T-cell (primary cell): Measurements from ENCODE around the gene SPAG5. TPM values are rescaled to one million over a fixed set of nuclear protein-coding genes. Genes with fewer than 3 reads are reported as not detected.

Experiments used
- ATAC-seq, 4 experiments: fragments of 200-7000 bp in 3 of 4; fragments of 150-1000 bp in 1 of 4; cut with Tn5 transposase; replicated peaks in 1 of 4; 1 replicate in 3 of 4; 2 replicates in 1 of 4; pipeline ENCODE4 v1.10.0; 2021; ENCODE audit warnings: moderate library complexity in 3 of 4, mild to moderate bottlenecking in 2 of 4, moderate number of reproducible peaks in 1 of 4
- CTCF ChIA-PET, 2 donors: fragments of 300-600 bp; sonication (Branson Sonifier 250); formaldehyde crosslinking; loops; one replicate each; lab custom pipeline; 2022; ENCODE audit warnings: antibody characterized with exemption in 2 of 2; lab: Charles Lee
- POLR2A ChIA-PET, 2 donors: fragments of 300-600 bp; sonication (Branson Sonifier 250); formaldehyde crosslinking; loops; one replicate each; lab custom pipeline; 2022; ENCODE audit warnings: antibody characterized with exemption in 2 of 2; lab: Charles Lee
- DNase-seq, 35 experiments: peaks; one replicate each; pipeline versions ENCODE4 v3.0.0 to v3.0.0-alpha.2; 2013 to 2023
- H3K27ac ChIP-seq: one replicate; pipeline ENCODE4 v1.5.1; 2013; ENCODE audit warnings: low read length
- H3K27me3 ChIP-seq, 2 experiments: replicated peaks in 1 of 2; 1 replicate in 1 of 2; 2 replicates in 1 of 2; pipeline versions ENCODE4 v1.6.1 to v1.7.0; 2013; ENCODE audit warnings: low read length in 1 of 2, mixed read lengths in 1 of 2; ENCODE audit not compliant: control insufficient read depth in 2 of 2, insufficient read depth in 2 of 2; ENCODE audit errors: extremely low read depth in 1 of 2
- H3K36me3 ChIP-seq, 2 donors: 1 replicate in 1 of 2; 2 replicates in 1 of 2; pipeline versions ENCODE4 v1.6.1 to v1.7.0; 2013; ENCODE audit warnings: low read length in 1 of 2; ENCODE audit not compliant: control insufficient read depth in 2 of 2, insufficient read depth in 1 of 2; ENCODE audit errors: extremely low read depth in 1 of 2
- H3K4me1 ChIP-seq, 2 experiments: 1 replicate in 1 of 2; 2 replicates in 1 of 2; pipeline versions ENCODE4 v1.6.1 to v1.7.0; 2013; ENCODE audit warnings: low read length in 2 of 2, mixed read lengths in 1 of 2; ENCODE audit not compliant: insufficient read depth in 2 of 2, control insufficient read depth in 1 of 2; ENCODE audit errors: extremely low read depth in 1 of 2
- H3K4me3 ChIP-seq, 2 donors: 1 replicate in 1 of 2; 2 replicates in 1 of 2; pipeline versions ENCODE4 v1.5.1 to v1.7.0; 2013; ENCODE audit warnings: mild to moderate bottlenecking in 2 of 2, low read length in 1 of 2, moderate library complexity in 1 of 2; ENCODE audit not compliant: control insufficient read depth in 1 of 2; ENCODE audit errors: extremely low read depth in 1 of 2
- H3K9me3 ChIP-seq: 2 replicates; pipeline ENCODE4 v1.7.0; 2013
- H3K27ac Mint-ChIP-seq, 2 donors: one replicate each; pipeline ENCODE4 v1.8.0; 2020 to 2021; ENCODE audit warnings: mild to moderate bottlenecking in 2 of 2, mixed read lengths in 2 of 2
- H3K27me3 Mint-ChIP-seq, 2 donors: one replicate each; pipeline ENCODE4 v1.8.0; 2021 to 2022; ENCODE audit warnings: mixed read lengths in 2 of 2
- H3K36me3 Mint-ChIP-seq: one replicate; pipeline ENCODE4 v1.8.0; 2021; ENCODE audit warnings: mixed read lengths
- H3K4me1 Mint-ChIP-seq, 3 donors: one replicate each; pipeline ENCODE4 v1.8.0; 2020 to 2022; ENCODE audit warnings: mixed read lengths in 3 of 3, mild to moderate bottlenecking in 1 of 3
- H3K4me3 Mint-ChIP-seq, 3 donors: one replicate each; pipeline ENCODE4 v1.8.0; 2020 to 2022; ENCODE audit warnings: mild to moderate bottlenecking in 3 of 3, mixed read lengths in 3 of 3, moderate library complexity in 3 of 3
- H3K9me3 Mint-ChIP-seq, 3 donors: one replicate each; pipeline ENCODE4 v1.8.0; 2020 to 2022; ENCODE audit warnings: mixed read lengths in 3 of 3
- WGBS: methylation state at CpG from one replicate; pipeline ENCODE4 v1.1.5; 2013; ENCODE audit warnings: missing lambda C conversion rate; ENCODE audit not compliant: insufficient coverage; 5-methylcytosine and 5-hydroxymethylcytosine counted together
- total RNA-seq, 35 experiments: library from RNA in 6 of 35; stranded (reverse) in 6 of 35; fragments of 120-200 nt in 1 of 35; gene quantifications; one replicate each; pipeline versions ENCODE4 v1.2.1 to v1.2.4 and lab custom pipeline; 2013 to 2026

The SPAG5 gene
- total RNA-seq, 5 donors from 2014 or later (not counting 1 experiment from before 2014, with no cell fraction given): 7.7 to 26.5 (median 10.3) TPM

DNA sequence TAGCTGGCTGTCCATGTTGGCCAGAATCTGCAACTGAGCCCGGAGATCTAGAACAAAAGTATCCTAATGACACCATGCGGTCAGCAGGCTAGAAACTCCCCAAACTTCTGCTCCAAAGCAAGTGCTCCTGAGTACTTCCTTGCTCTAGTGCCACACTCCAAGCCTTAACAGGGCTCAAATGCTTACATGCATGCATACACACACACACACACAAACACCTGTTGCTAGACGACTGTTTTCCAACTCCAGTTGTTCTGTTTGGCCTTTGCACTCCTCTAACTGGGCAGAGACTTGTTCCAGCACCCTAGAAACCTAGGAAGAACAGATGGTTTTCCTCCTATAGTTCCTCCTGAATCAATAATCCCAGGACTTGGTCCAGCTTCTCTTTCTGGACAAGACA, 14.4 kb downstream of the SPAG5 start:
- no peaks in the 10 kb centered on the region for H3K27me3 Mint-ChIP-seq
- WGBS: 100% methylated on average over 3 of the region's 3 CpGs
- no peaks in the 10 kb centered on the region for H3K4me1 ChIP-seq
- H3K27ac ChIP-seq: no peak overlapping the region
- no peak for DNase-seq
- no peaks in the 10 kb centered on the region for H3K4me1 Mint-ChIP-seq
- H3K36me3 Mint-ChIP-seq: peaks cover 16% of the 10 kb centered on the region
- no peaks in the 10 kb centered on the region for H3K27me3 ChIP-seq
- POLR2A ChIA-PET: no interaction called here
- H3K4me3 Mint-ChIP-seq: no peak overlapping the region
- peaks cover 5 to 24% of the 10 kb centered on the region in 2 donors for H3K36me3 ChIP-seq
- no peak overlapping the region for H3K27ac Mint-ChIP-seq
- no peak overlapping the region for H3K4me3 ChIP-seq
- no peak for ATAC-seq
- CTCF ChIA-PET: no interaction called here
- no peaks in the 10 kb centered on the region for H3K9me3 ChIP-seq
- no peaks in the 10 kb centered on the region for H3K9me3 Mint-ChIP-seq

DNA sequence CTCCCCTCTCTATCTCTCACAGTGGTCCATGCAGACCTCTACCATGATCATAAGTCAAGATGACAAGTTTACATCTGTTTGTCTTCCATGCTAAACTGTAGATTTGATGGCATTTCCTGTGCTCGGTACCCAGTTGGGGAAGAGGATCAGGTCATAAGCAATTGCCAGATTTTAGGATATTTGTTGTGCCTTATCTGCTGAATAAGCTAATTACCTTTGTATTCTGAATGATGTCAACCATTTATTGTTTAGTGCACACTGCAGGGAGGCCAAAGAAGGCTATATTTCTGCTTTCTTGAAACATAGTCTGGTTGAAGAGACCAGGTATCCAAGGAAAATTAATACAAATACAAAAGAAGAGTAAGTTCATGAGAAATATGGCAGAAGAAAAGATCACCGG, 16.3 kb downstream of the SPAG5 start:
- Mint-ChIP-seq H3K27ac (no peak overlapping the region), H3K27me3 (no peaks in the 10 kb centered on the region), H3K36me3 (peaks cover 12% of the 10 kb centered on the region), H3K4me1 (no peaks in the 10 kb centered on the region), H3K4me3 (no peak overlapping the region), H3K9me3 (no peaks in the 10 kb centered on the region)
- Histone ChIP-seq H3K4me3 (no peak overlapping the region), H3K4me1 (no peaks in the 10 kb centered on the region), H3K27ac (no peak overlapping the region), H3K9me3 (no peaks in the 10 kb centered on the region), H3K27me3 (no peaks in the 10 kb centered on the region), H3K36me3 (peaks cover 6 to 22% of the 10 kb centered on the region in 2 donors)
- ChIA-PET POLR2A (no interaction called here), CTCF (no interaction called here)
- ATAC-seq: no peak
- WGBS: 100% methylated on average over 2 of the region's 2 CpGs
- DNase-seq: no peak

DNA sequence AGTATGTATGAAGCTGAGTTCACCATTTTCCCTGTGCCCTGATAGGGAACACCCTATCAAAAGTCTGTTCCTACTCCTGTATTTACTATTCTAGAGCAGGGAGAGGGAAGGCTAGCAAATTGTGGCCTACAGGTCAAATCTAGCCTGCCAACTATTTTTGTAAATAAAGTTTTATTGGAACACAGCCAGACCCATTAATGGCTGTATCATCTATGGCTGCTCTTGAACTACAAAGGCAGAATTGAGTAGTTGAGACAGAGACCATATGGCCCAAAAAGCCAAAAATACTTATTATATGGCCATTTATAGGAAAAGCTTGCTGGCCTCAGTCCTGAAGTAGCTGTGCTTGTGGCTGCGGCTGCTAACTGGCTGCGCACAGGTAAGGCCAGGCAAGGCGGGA, 17.9 kb downstream of the SPAG5 start:
- H3K27ac Mint-ChIP-seq: no peak overlapping the region
- ChIA-PET POLR2A (no interaction called here), CTCF (interaction anchor here in 1 of 2 donors (1.0 kb wide), 1 partner anchor 9 kb away, joined by 4 read pairs; no protein-coding TSS in a partner anchor)
- no peaks in the 10 kb centered on the region for H3K27me3 Mint-ChIP-seq
- WGBS: no CpG with 5 or more reads among the region's 3 CpGs
- no peak overlapping the region for H3K4me3 Mint-ChIP-seq
- H3K4me1 ChIP-seq: peaks cover under 1 to 13% of the 10 kb centered on the region in 2 experiments
- H3K36me3 ChIP-seq: peaks cover 6 to 20% of the 10 kb centered on the region in 2 donors
- ATAC-seq: no peak
- no peaks in the 10 kb centered on the region for H3K9me3 ChIP-seq
- peaks cover 11% of the 10 kb centered on the region for H3K36me3 Mint-ChIP-seq
- no peak overlapping the region for H3K4me3 ChIP-seq
- no peaks in the 10 kb centered on the region for H3K27me3 ChIP-seq
- no peaks in the 10 kb centered on the region for H3K9me3 Mint-ChIP-seq
- H3K27ac ChIP-seq: no peak overlapping the region
- no peak for DNase-seq
- H3K4me1 Mint-ChIP-seq: peaks cover 12 to 13% (median 12%) of the 10 kb centered on the region in 3 donors

DNA sequence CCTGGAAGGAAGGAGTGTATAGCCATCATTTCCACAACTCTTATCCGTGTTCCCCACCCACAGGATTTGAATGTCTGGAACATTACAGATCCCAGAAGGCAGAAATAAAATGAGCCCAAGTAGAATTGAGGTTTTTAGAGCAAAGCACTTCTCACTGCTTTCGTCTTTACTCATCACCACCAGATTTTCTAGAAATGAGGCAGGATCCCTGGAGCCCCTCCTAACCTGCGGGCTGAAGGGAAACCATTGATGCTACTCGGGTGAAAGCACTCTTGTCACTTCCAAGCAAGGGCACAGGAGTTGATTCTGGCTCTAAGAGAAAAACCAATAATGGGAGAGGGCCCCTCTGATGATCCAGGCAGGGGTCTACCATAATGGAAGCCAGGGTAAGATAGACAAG, 19.3 kb downstream of the SPAG5 start:
- ATAC-seq (no peak), DNase-seq (no peak)
- no peak overlapping the region for H3K27ac Mint-ChIP-seq
- H3K9me3 Mint-ChIP-seq: no peaks in the 10 kb centered on the region
- no peaks in the 10 kb centered on the region for H3K27me3 Mint-ChIP-seq
- H3K36me3 Mint-ChIP-seq: no peaks in the 10 kb centered on the region
- Histone ChIP-seq H3K27me3 (no peaks in the 10 kb centered on the region), H3K36me3 (peaks cover 3 to 11% of the 10 kb centered on the region in 2 donors), H3K4me3 (no peak overlapping the region), H3K9me3 (no peaks in the 10 kb centered on the region), H3K27ac (no peak overlapping the region), H3K4me1 (peaks cover 2 to 21% of the 10 kb centered on the region in 2 experiments)
- CTCF ChIA-PET: interaction anchor here in 1 of 2 donors (0.7 kb wide), 1 partner anchor 10 kb away, joined by 3 read pairs; no protein-coding TSS in a partner anchor
- 60% methylated on average over 1 of the region's 4 CpGs for WGBS
- no peak overlapping the region for H3K4me3 Mint-ChIP-seq
- POLR2A ChIA-PET: interaction anchor here in 1 of 2 donors (0.7 kb wide), 1 partner anchor 63 kb away, joined by 4 read pairs; no protein-coding TSS in a partner anchor
- peaks cover 15 to 21% (median 18%) of the 10 kb centered on the region in 3 donors for H3K4me1 Mint-ChIP-seq

DNA sequence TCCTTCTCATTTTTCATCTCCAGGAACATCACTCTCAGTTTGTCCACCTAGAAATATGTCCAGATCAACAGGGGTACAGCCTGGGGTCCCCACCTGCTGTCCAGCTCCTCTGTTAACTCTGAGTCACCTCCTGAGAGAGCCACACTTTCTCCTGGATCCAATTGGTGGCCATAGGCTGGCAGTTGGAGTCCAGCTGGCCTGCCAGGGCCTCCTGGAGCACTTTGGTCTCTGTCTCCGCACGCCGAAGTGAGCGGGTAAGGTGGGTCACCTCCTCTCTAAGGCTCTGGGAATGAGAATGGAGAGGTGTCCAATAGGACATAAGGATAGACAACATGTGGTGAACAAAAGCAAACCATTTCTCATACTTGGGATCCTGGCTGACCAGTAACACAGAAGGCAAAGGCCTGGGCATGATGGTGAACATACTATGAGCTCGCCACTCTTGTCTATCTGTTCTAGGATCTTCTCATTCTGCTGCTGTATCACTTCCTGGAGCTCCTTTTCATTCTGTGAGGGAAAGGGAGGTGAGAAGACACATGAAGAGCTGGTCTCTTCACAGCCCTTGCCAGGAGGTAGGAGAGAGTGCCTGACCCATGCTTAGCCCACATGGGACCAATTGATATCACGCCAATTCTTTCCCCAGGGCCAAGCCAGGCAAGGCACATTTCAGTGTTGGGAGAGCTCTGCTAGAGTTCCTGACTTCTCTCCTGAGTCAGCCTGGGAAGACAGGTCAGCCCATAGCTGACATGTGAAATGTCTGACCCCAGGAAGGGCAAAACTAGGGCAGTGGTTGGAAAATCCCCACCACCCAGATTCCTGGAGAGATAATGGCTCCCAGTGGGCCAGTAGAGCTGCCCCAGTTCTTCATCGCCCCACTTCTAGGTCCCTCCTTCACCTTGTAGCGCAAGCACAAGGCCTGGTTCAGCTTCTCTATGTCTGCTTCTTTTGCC, 20.3 kb downstream of the SPAG5 start:
- H3K27ac ChIP-seq: no peak overlapping the region
- DNase-seq: no peak
- H3K4me3 ChIP-seq: no peak overlapping the region
- no peak for ATAC-seq
- WGBS: 100% methylated on average over 2 of the region's 8 CpGs
- peak overlapping the region in 1 of 2 donors; percentile 11 for H3K27ac Mint-ChIP-seq
- H3K9me3 ChIP-seq: no peaks in the 10 kb centered on the region
- no peaks in the 10 kb centered on the region for H3K27me3 ChIP-seq
- H3K9me3 Mint-ChIP-seq: no peaks in the 10 kb centered on the region
- no peak overlapping the region for H3K4me3 Mint-ChIP-seq
- ChIA-PET CTCF (interaction anchor here in 1 of 2 donors (0.5 kb wide), 1 partner anchor 714 kb away, joined by 3 read pairs; no protein-coding TSS in a partner anchor), POLR2A (interaction anchor here (0.5 to 0.6 kb wide), 2 partner anchors 41 to 83 kb away, joined by 3 read pairs; partner anchors contain the start of genes SDF2 (in 1 of the 2) and SUPT6H (in 1 of the 2))
- peaks cover 4% of the 10 kb centered on the region for H3K36me3 Mint-ChIP-seq
- H3K36me3 ChIP-seq: peaks cover 8 to 10% of the 10 kb centered on the region in 2 donors
- peaks cover 16 to 25% (median 22%) of the 10 kb centered on the region in 3 donors for H3K4me1 Mint-ChIP-seq
- no peaks in the 10 kb centered on the region for H3K27me3 Mint-ChIP-seq
- H3K4me1 ChIP-seq: peaks cover 2 to 21% of the 10 kb centered on the region in 2 experiments

DNA sequence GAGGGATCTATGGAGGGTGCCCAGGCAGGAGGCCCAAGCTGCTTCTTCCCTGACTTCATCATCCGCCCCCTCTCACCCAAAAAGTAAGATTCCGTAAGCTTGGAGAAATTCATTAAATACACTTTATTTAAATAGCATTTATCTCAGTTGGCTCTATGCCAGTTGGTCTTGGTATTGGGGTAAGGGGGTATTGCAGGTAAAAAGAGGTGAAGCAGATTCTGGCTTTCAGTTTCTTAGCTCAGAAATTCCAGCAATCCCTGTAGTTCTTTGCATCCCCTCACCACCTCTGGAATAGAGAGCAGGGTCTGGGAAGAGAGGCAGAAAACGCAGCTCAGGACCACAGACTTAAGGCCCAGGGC, 21.4 kb downstream of the SPAG5 start:
- ChIA-PET CTCF (interaction anchor here (0.6 to 1.7 kb wide), 5 partner anchors 19 to 69 kb away, joined by 3 to 9 read pairs (median 4); partner anchors contain the start of gene SPAG5 (in 1 of the 2)), POLR2A (interaction anchor here in 1 of 2 donors (1.4 kb wide), 1 partner anchor 22 kb away, joined by 15 read pairs; no protein-coding TSS in a partner anchor)
- Mint-ChIP-seq H3K36me3 (peaks cover 4% of the 10 kb centered on the region), H3K27me3 (no peaks in the 10 kb centered on the region), H3K27ac (peak overlapping the region in 1 of 2 donors; percentile 34), H3K4me3 (peak overlapping the region in 1 of 3 donors; percentile 85), H3K4me1 (peaks cover 24 to 34% (median 33%) of the 10 kb centered on the region in 3 donors), H3K9me3 (no peaks in the 10 kb centered on the region)
- Histone ChIP-seq H3K27ac (peak overlapping the region; percentile 54), H3K4me1 (peaks cover 3 to 28% of the 10 kb centered on the region in 2 experiments), H3K36me3 (peaks cover 8 to 10% of the 10 kb centered on the region in 2 donors), H3K27me3 (no peaks in the 10 kb centered on the region), H3K9me3 (no peaks in the 10 kb centered on the region), H3K4me3 (peak overlapping the region in 1 of 2 donors; percentile 40)
- ATAC-seq (no peak), DNase-seq (no peak)
- 100% methylated on average over 1 of the region's 3 CpGs for WGBS
